ENCODE data around the gene NPIPA1.
"Not testable (repeated sequence)": the region's sequence is repeated elsewhere in the genome, so short reads cannot be mapped to it uniquely, and the experiment has no call there.

- TF ChIP-seq BRD9 (IDR thresholded peaks at IDR 0.05; ENCODE audit: low read depth, partially characterized antibody); ZNF696 (CRISPR knock-in tag; conservative IDR thresholded peaks at IDR 0.05); FOXP1 (CRISPR knock-in tag; IDR thresholded peaks at IDR 0.05); ARID3A (IDR thresholded peaks at IDR 0.05; ENCODE audit: borderline replicate concordance, low read depth, low read length); TBL1XR1 (IDR thresholded peaks at IDR 0.05; ENCODE audit: low read length in 2 of 2); CEBPB (tag; IDR thresholded peaks at IDR 0.05); ZNF232 (CRISPR knock-in tag; IDR thresholded peaks at IDR 0.05): not testable (repeated sequence)
Measured at GRCh38 chr16:14932581-14933375, 4.5 kb upstream of the NPIPA1 start.
